ENCODE results near the gene UBE2R2. TPM values are rescaled to one million over a fixed set of nuclear protein-coding genes. Genes with fewer than 3 reads are reported as not detected.

UBE2R2 gene
- total and polyA plus RNA-seq, 2 donors (not counting 1 experiment from before 2014, with no cell fraction given): 23.9 to 57.1 TPM

- Histone ChIP-seq H3K36me3 (ENCODE audit: control insufficient read depth, insufficient read depth, low read length) (no peaks in the 10 kb centered on the region), H3K9ac (ENCODE audit: insufficient read depth, low read length) (no peak overlapping the region), H4K20me1 (ENCODE audit: control insufficient read depth, extremely low read depth, insufficient read depth, low read length) (no peaks in the 10 kb centered on the region), H3K9me3 (ENCODE audit: control insufficient read depth, insufficient read depth, low read depth, low read length) (no peaks in the 10 kb centered on the region), H3K27ac (ENCODE audit: insufficient read depth, low read length) (no peak overlapping the region), H3K4me3 (replicated peaks in 1 of 4; ENCODE audit: control extremely low read depth in 1 of 4, insufficient read depth in 1 of 4, low read depth in 3 of 4, low read length in 4 of 4) (no peak overlapping the region), H2AFZ (ENCODE audit: low read length) (no peak overlapping the region), H3K4me1 (ENCODE audit: control insufficient read depth, extremely low read depth, insufficient read depth, low read length) (peaks cover 10% of the 10 kb centered on the region), H3K79me2 (ENCODE audit: control insufficient read depth, insufficient read depth, low read length) (no peaks in the 10 kb centered on the region), H3K4me2 (ENCODE audit: extremely low read depth, insufficient read depth, low read length) (no peak overlapping the region), H3K27me3 (ENCODE audit: control insufficient read depth, insufficient read depth, low read length) (no peaks in the 10 kb centered on the region)
- no peak for TF ChIP-seq CTCF (conservative IDR thresholded peaks at IDR 0.05 in 1 of 2, IDR thresholded peaks at IDR 0.05 in 1 of 2; ENCODE audit: low read depth in 1 of 2, low read length in 2 of 2)
- TF ChIP-seq EZH2 (IDR thresholded peaks at IDR 0.05; ENCODE audit: low read length, missing control alignments): no peak
- DNase-seq (ENCODE audit: low read depth in 2 of 2): no peak
These were observed 35.2 kb upstream of the UBE2R2 start for GRCh38 chr9:33781736-33782135.

- H3K79me2 ChIP-seq (ENCODE audit: control insufficient read depth, insufficient read depth, low read length): no peaks in the 10 kb centered on the region
- TF ChIP-seq EZH2 (IDR thresholded peaks at IDR 0.05; ENCODE audit: low read length, missing control alignments) (no peak), CTCF (conservative IDR thresholded peaks at IDR 0.05 in 1 of 2, IDR thresholded peaks at IDR 0.05 in 1 of 2; ENCODE audit: low read depth in 1 of 2, low read length in 2 of 2) (no peak)
- peak overlapping the region; percentile 46 for H2AFZ ChIP-seq (ENCODE audit: low read length)
- H4K20me1 ChIP-seq (ENCODE audit: control insufficient read depth, extremely low read depth, insufficient read depth, low read length): no peaks in the 10 kb centered on the region
- H3K36me3 ChIP-seq (ENCODE audit: control insufficient read depth, insufficient read depth, low read length): no peaks in the 10 kb centered on the region
- H3K4me3 ChIP-seq (replicated peaks in 1 of 4; ENCODE audit: control extremely low read depth in 1 of 4, insufficient read depth in 1 of 4, low read depth in 3 of 4, low read length in 4 of 4): no peak overlapping the region
- no peaks in the 10 kb centered on the region for H3K27me3 ChIP-seq (ENCODE audit: control insufficient read depth, insufficient read depth, low read length)
- H3K4me2 ChIP-seq (ENCODE audit: extremely low read depth, insufficient read depth, low read length): peak overlapping the region; percentile 23
- no peak overlapping the region for H3K9ac ChIP-seq (ENCODE audit: insufficient read depth, low read length)
- peak; percentile 77 to 82 for DNase-seq (ENCODE audit: low read depth in 2 of 2)
- peaks cover 10% of the 10 kb centered on the region for H3K4me1 ChIP-seq (ENCODE audit: control insufficient read depth, extremely low read depth, insufficient read depth, low read length)
- H3K9me3 ChIP-seq (ENCODE audit: control insufficient read depth, insufficient read depth, low read depth, low read length): no peaks in the 10 kb centered on the region
- H3K27ac ChIP-seq (ENCODE audit: insufficient read depth, low read length): no peak overlapping the region
These were observed 34.4 kb upstream of the UBE2R2 start for GRCh38 chr9:33782395-33783152.

- no peak overlapping the region for H3K4me3 ChIP-seq (replicated peaks in 1 of 4; ENCODE audit: control extremely low read depth in 1 of 4, insufficient read depth in 1 of 4, low read depth in 3 of 4, low read length in 4 of 4)
- H3K9ac ChIP-seq (ENCODE audit: insufficient read depth, low read length): no peak overlapping the region
- peak in 1 of 2 donors; percentile 24 for DNase-seq (ENCODE audit: low read depth in 2 of 2)
- peaks cover 4% of the 10 kb centered on the region for H3K4me1 ChIP-seq (ENCODE audit: control insufficient read depth, extremely low read depth, insufficient read depth, low read length)
- no peak overlapping the region for H2AFZ ChIP-seq (ENCODE audit: low read length)
- no peaks in the 10 kb centered on the region for H3K9me3 ChIP-seq (ENCODE audit: control insufficient read depth, insufficient read depth, low read depth, low read length)
- no peaks in the 10 kb centered on the region for H4K20me1 ChIP-seq (ENCODE audit: control insufficient read depth, extremely low read depth, insufficient read depth, low read length)
- no peaks in the 10 kb centered on the region for H3K79me2 ChIP-seq (ENCODE audit: control insufficient read depth, insufficient read depth, low read length)
- H3K4me2 ChIP-seq (ENCODE audit: extremely low read depth, insufficient read depth, low read length): no peak overlapping the region
- no peak overlapping the region for H3K27ac ChIP-seq (ENCODE audit: insufficient read depth, low read length)
- TF ChIP-seq EZH2 (IDR thresholded peaks at IDR 0.05; ENCODE audit: low read length, missing control alignments) (no peak), CTCF (conservative IDR thresholded peaks at IDR 0.05 in 1 of 2, IDR thresholded peaks at IDR 0.05 in 1 of 2; ENCODE audit: low read depth in 1 of 2, low read length in 2 of 2) (peak in 1 of 2 donors; percentile 37)
- H3K36me3 ChIP-seq (ENCODE audit: control insufficient read depth, insufficient read depth, low read length): no peaks in the 10 kb centered on the region
- H3K27me3 ChIP-seq (ENCODE audit: control insufficient read depth, insufficient read depth, low read length): no peaks in the 10 kb centered on the region
These were observed 31.0 kb upstream of the UBE2R2 start for GRCh38 chr9:33785914-33786313.

All from fibroblast of lung (primary cell).